ENCODE measurements around the gene PRELID3B.
A peak's percentile ranks its signal among the peaks of the same experiment; 100 is the strongest.

Gene PRELID3B

GRCh38 chr20:59055302-59055701 is 12.7 kb upstream of the PRELID3B start:
- no peak overlapping the region for H3K4me3 ChIP-seq (replicated peaks; ENCODE audit: insufficient read depth, low read length)
- H3K27ac ChIP-seq (replicated peaks) = no peak overlapping the region
- no peak for TF ChIP-seq REST (IDR thresholded peaks at IDR 0.05; ENCODE audit: insufficient replicate concordance, low read depth)
- TF ChIP-seq, protein P1, sequence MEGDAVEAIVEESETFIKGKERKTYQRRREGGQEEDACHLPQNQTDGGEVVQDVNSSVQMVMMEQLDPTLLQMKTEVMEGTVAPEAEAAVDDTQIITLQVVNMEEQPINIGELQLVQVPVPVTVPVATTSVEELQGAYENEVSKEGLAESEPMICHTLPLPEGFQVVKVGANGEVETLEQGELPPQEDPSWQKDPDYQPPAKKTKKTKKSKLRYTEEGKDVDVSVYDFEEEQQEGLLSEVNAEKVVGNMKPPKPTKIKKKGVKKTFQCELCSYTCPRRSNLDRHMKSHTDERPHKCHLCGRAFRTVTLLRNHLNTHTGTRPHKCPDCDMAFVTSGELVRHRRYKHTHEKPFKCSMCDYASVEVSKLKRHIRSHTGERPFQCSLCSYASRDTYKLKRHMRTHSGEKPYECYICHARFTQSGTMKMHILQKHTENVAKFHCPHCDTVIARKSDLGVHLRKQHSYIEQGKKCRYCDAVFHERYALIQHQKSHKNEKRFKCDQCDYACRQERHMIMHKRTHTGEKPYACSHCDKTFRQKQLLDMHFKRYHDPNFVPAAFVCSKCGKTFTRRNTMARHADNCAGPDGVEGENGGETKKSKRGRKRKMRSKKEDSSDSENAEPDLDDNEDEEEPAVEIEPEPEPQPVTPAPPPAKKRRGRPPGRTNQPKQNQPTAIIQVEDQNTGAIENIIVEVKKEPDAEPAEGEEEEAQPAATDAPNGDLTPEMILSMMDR (IDR thresholded peaks at IDR 0.05; ENCODE audit: insufficient read depth, low read length) = no peak
- TF ChIP-seq SPI1 (IDR thresholded peaks at IDR 0.05; ENCODE audit: borderline replicate concordance, low read depth) = no peak
- no peak for TF ChIP-seq GABPA (IDR thresholded peaks at IDR 0.05; ENCODE audit: low read depth)
- no peak for TF ChIP-seq POLR2AphosphoS5 (IDR thresholded peaks at IDR 0.05; ENCODE audit: low read depth)
- H3K27me3 ChIP-seq (ENCODE audit: insufficient read depth, poor library complexity, severe bottlenecking) = peaks cover 15% of the 10 kb centered on the region
- DNase-seq (ENCODE audit: low read depth in 1 of 2, low spot score in 1 of 2) = peak in 1 of 2 experiments; percentile 10

GRCh38 chr20:59051666-59052185 is 9.1 kb upstream of the PRELID3B start:
- DNase-seq (ENCODE audit: low read depth in 1 of 2, low spot score in 1 of 2) = no peak
- H3K4me3 ChIP-seq (replicated peaks; ENCODE audit: insufficient read depth, low read length) = no peak overlapping the region
- peaks cover 19% of the 10 kb centered on the region for H3K27me3 ChIP-seq (ENCODE audit: insufficient read depth, poor library complexity, severe bottlenecking)
- no peak overlapping the region for H3K27ac ChIP-seq (replicated peaks)
- no peak for TF ChIP-seq GABPA (IDR thresholded peaks at IDR 0.05; ENCODE audit: low read depth)
- TF ChIP-seq SPI1 (IDR thresholded peaks at IDR 0.05; ENCODE audit: borderline replicate concordance, low read depth) = no peak
- no peak for TF ChIP-seq POLR2AphosphoS5 (IDR thresholded peaks at IDR 0.05; ENCODE audit: low read depth)
- TF ChIP-seq REST (IDR thresholded peaks at IDR 0.05; ENCODE audit: insufficient replicate concordance, low read depth) = no peak
- TF ChIP-seq, protein P1 (IDR thresholded peaks at IDR 0.05; ENCODE audit: insufficient read depth, low read length) = no peak

DNA sequence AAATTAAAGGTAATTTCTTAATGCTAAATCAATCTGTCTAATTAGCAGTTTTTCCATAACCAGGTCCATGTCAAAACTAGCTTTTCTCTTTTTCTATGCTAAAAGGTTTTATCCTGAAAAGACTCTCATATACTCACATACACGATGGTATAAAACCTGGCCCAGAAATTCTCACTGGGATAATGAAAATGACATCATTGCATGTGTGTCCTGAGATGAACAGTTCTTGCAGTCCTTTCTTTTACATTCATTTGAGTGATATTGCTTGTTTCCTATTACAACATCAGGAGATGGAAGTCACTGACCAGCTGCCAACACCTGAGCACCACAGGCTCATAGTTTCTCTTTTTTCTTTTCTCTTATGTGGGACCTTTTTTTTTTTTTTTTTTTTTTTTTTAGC is 7.9 kb upstream of the PRELID3B start:
- Histone ChIP-seq H3K27me3 (ENCODE audit: insufficient read depth, poor library complexity, severe bottlenecking) (peaks cover 19% of the 10 kb centered on the region), H3K4me3 (replicated peaks; ENCODE audit: insufficient read depth, low read length) (no peak overlapping the region), H3K27ac (replicated peaks) (no peak overlapping the region)
- no peak for TF ChIP-seq SPI1 (IDR thresholded peaks at IDR 0.05; ENCODE audit: borderline replicate concordance, low read depth)
- no peak for TF ChIP-seq GABPA (IDR thresholded peaks at IDR 0.05; ENCODE audit: low read depth)
- TF ChIP-seq, protein P1 (IDR thresholded peaks at IDR 0.05; ENCODE audit: insufficient read depth, low read length) = no peak
- TF ChIP-seq REST (IDR thresholded peaks at IDR 0.05; ENCODE audit: insufficient replicate concordance, low read depth) = no peak
- no peak for TF ChIP-seq POLR2AphosphoS5 (IDR thresholded peaks at IDR 0.05; ENCODE audit: low read depth)
- no peak for DNase-seq (ENCODE audit: low read depth in 1 of 2, low spot score in 1 of 2)

All from HL-60 (cell line).